Measurements from ENCODE around the gene ARID1B. TPM values are rescaled to one million over a fixed set of nuclear protein-coding genes. Genes with fewer than 3 reads are reported as not detected.

The ARID1B gene
- total RNA-seq, 1 donor from 2014 or later = 75.8 TPM

DNA sequence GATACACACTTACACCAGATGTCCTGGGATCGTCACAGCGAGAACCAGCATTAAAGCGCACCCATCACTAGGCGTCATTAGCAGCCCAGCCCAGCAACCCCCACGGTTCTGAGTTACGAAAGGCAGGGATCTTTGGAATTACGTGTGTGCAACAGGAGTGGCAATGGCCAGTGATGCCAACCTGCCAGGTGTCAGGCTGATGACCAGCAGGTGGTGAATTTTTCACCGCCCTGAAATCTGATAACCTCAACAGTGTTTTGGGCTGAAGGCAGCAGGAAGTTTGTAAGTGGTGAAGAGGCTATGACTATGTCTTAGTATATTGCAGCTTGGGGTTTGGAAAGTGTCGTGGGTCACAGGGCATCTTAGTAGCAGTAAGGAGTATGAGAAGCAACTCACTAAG is 380.1 kb downstream of the ARID1B start:
- no peak for DNase-seq (ENCODE audit: low read depth)

DNA sequence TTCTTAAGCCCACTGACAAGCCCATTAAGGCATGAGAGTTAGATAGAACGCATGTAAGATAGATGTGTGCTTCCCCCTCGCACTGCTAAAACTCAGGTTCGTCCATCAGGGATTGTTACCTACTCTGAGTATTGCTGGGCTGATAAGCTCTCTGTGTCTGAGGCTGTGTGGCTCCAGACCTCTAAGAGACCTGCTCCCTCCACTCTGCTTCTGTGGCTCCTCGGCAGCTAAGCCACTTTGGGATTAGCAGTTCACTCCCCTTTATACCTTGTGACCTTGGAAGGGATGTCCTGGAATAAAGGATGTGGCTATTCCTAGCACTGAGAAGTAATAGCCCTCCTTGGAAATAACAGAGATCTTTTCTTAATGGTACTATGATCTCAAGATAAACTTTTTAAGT is 381.3 kb downstream of the ARID1B start:
- DNase-seq (ENCODE audit: low read depth) = no peak

DNA sequence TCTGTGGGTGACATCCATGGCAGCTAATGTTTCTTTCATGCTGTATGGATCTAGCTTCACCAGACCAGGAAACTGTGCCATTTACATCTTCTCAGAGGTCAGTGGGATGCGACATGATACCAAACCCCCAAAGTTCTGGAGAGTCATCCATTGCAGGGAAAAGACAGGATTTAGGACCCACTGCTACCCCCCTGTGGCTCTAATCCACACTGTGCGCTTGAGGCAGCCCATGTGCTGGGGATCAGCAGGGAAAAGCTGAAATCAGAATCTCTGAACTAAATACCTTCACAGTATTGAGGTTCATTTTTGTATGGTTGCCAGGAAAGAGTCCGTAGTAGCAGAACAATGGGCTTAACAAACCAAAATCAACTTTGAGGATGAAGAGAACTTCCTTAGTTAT is 381.7 kb downstream of the ARID1B start:
- DNase-seq (ENCODE audit: low read depth) = no peak

DNA sequence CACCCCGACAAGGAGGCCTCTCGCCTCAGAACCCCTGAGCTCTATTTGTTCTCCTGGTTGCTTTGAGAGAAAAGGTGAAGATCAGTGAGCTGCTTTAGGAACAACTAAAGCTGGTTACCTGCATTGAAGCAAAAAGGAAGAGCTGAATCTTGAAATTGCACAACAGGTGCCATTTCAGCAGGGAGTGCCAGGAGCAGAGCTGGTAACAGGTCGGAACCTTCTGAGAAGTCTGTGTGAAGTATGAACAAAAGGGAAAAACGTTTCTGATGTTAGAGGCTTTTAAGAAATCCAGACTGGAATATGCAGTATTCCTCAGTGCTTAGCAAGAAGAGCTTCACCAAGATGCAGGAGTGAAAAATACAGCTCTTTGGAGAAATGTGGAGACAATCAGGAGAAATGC is 382.2 kb downstream of the ARID1B start:
- no peak for DNase-seq (ENCODE audit: low read depth)

DNA sequence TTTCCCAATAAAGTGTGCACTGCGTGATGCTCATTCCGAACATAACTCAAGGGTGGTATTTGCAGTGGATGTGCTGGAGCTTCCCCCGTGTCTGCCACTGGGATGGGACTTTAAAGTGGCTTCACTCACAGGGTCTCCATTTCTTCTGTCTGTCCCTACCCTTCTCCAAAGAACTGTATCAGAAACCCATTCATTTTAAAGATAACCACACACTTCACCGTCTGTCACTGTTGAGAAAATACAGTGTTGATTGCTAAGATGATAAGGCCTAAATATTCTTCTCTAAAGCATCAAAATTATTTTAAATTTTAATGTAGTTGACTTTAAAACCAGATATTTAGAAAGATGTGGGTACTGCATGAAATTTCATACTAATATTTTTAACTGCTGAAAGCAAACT is 384.7 kb downstream of the ARID1B start:
- no peak for DNase-seq (ENCODE audit: low read depth)

DNA sequence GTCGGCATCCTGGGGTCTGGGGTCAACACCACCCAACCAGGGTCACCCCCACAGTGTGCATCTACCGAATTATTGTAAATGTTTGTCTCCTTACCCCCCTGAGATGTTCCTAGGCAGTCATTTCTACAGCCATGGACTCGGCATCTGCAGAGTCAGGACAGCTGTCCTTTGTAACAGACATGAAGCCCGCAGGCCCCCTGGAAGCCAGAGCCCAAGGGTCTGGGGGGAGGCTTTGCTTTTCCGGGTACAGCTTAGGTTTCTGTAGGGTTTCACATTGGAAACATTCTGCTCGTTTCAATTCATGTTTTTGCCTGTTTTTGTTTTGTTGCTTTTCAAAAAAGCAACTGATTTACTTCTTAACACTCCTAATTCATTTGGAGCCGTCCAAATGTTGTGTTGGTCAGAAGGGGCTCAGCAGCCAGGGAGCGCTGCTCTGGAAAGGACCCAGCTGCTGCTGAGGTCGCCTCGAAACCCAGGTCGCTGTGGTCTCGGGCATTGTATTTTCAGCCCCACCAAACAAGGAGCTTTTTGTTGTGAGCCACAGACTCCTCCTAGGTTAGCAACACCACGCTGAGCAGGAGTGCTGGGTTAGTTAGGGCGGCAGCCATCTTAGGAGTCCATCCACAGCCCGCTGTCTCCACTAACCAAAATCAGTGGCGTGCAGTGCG is 385.7 kb downstream of the ARID1B start:
- no peak for DNase-seq (ENCODE audit: low read depth)

DNA sequence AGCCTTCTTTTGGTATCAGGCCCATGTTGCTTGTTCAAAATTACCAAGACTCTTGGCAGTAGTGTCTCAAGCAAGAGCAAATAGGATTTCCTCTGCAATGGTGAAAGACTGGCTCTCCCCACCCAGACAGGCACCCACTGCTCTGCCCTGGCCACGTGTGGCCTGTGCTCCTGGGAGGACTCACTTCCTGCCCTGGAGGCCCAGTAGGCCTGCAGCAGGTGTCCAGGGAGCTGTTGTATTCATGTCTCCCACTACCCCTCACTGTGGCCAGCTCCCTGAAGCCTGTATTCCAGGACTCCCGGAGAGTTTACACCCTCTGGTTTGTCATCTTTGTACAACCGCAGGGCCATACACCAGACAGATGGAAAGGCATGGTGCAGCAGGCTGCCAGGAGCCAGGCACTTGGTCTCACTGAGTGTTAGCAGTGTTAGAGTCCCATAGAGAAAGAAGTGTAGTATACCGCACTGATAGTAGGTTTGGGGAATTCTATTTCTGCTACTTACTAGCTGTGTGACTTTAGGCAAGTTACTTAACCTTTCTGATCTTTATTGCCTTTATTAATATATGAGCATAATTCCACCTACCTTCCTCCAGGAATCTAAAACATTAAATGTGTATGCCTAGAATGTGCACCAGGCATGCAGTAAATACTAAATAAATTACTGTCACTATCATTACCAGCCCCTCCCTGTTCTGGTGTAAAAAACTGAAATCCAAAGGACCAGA is 386.4 kb downstream of the ARID1B start:
- DNase-seq (ENCODE audit: low read depth) = no peak

DNA sequence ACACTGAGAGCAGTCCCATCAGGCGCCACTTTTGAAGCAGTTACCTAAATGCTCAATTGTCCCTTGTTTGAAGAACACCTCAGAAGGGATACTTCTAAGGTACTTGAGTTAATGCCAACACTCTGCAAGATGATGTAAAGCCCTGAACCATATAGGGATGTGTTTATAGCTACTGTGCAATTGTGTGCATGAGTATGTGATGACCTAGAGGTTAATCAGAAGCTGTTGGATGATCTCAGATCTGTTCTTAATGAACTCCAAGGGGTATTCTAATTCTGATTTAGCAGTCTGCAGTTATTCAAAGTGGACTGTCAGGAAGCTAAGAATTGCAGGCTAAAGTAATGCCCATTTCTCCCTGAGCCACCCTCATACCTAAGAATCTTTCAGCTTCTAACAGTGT is 387.8 kb downstream of the ARID1B start:
- no peak for DNase-seq (ENCODE audit: low read depth)

DNA sequence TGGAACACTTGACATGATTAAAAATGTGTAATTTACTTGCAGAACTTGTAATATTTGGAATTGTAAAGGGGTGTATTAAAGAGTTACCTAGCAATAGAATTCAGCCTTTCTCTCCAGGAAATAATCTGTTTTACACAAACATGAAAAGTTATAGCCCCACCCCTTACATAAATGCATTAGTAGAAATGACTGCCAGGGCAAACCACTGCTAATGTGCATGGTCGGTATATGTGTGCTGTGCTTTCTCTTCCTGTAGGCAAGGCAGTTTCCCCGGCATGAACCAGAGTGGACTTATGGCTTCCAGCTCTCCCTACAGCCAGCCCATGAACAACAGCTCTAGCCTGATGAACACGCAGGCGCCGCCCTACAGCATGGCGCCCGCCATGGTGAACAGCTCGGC is 389.6 kb downstream of the ARID1B start:
- DNase-seq (ENCODE audit: low read depth) = no peak

DNA sequence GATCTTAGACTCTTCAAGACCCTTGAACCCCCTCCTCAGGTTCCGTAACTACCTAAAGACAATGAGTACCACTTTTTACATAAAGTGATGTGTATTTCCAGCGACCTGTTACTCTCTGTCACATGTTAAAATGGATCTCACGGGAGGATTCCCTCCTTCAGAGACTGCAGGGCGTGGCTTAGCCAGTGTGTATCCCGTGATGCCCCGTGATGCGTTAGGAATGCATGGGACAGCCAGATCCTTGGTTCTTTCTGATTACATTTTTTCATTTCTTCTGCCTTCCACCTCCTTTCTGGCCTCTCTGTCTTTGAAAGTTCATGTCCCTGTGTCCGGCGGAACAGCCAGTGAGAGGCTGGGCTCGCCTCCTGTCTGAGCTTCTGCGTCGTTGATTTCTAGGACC is 390.7 kb downstream of the ARID1B start:
- DNase-seq (ENCODE audit: low read depth) = no peak

DNA sequence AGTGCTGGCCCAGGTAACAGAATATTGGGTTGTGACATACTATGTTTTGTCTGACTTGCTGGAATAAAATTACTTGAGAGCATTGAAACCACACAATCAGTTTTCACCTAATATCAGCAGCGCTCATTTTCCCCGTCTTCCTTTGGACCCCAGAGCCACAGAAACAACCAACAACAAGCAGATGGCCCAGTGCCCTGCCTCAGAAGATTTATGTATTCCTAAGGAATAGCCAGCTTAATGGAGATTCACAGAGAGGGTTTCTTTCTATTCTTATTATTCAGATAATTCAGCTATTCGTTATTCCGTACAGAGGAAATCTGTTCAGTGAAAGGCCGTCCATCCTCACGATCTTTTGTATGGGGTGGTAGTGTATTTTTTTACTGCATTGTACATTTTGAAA is 391.3 kb downstream of the ARID1B start:
- DNase-seq (ENCODE audit: low read depth) = no peak

DNA sequence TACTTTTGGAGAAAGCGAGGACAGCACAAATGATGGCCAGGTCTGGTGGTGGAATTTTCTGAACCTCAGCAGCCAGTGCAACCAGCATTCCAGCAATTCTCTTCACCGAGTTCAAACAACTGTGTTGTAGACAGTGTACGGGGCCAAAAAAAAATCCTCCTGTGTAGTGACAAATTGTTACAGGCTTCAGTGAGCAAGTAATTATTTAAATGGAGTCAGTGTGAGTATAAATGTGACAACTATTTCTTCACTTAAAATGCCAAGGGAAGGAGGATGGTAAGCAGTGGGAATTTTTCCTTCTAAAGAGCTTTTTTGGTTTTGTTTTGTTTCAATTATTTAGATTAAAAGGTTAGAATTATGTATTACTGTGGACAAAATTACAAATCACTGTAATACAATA is 392.0 kb downstream of the ARID1B start:
- DNase-seq (ENCODE audit: low read depth) = peak; percentile 66

DNA sequence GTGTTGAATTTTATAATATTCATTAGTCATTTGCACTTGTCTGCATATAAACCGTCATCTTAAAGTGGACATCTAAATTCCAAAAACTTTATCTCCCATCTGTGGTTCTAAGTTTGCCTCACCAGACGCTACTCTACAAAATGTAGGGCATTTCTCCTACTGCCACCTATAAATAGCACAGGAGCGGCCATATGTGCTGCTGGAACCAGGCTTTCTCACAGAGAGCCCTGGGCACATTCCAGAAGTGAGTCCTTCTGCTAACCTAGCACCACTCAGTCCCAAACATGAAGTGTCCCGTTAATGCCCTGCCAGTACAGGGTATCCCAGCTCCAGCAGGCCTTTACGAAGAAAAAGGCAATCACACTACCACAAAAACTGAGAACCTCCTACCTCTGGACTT is 392.5 kb downstream of the ARID1B start:
- DNase-seq (ENCODE audit: low read depth) = no peak

DNA sequence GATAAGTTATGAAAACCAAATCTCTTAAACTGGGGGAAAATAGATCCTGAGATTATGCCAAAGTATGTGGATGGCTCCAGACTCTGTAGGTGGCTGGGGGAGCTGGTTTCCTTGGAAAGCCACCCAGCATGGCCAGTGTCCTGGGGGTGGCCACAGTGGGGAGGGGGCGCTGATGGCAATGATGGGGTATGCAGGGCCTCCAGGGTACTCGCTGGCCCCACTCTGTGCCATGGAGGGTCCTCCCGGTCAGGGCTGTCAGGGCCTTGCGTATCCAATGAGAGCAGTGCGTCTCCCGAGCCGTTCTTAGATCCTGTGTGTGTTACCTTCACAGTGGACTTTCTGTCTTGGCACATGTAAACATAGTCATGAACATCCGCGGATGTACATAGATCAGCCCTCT is 393.4 kb downstream of the ARID1B start:
- no peak for DNase-seq (ENCODE audit: low read depth)

DNA sequence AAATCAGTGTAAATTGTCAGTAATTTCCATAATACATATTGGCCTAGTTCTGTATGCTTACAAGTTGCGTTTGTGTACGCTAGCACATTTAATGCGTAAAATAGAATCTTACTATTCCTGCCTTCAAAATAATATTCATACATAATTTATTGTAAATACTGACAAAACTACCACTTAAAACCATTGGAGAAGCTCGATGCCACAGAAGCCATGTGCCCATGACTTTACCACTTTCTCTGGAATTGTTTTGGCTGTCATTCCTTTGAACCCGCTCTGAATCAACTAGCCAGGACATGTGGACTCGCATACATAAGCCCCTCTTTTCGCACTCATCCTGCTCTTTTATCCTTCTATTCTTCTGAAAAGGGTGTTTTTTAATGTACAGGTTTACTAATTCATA is 394.6 kb downstream of the ARID1B start:
- no peak for DNase-seq (ENCODE audit: low read depth)

DNA sequence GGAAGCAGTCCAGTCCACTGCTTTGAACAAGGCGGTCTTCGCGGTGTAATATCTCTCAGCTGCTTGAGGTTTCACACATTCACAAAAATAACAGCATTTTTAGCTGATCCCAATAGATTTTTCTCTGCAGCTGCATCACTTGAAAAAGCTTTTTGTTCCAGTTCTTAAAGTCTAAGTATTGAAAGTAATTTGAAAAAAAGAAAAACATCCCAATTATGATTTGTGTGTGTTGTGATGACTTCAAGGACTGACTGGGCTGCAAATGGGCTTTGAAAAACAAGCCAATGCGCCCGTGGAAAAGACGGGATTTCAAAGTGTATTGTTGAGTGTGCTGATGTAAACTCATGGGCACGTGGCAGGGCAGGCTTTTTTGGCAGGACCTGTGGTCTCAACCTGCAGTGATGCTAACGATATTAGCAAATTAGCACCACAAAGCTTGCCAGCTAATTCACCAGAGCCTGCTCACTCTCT is 395.1 kb downstream of the ARID1B start:
- DNase-seq (ENCODE audit: low read depth) = no peak

DNA sequence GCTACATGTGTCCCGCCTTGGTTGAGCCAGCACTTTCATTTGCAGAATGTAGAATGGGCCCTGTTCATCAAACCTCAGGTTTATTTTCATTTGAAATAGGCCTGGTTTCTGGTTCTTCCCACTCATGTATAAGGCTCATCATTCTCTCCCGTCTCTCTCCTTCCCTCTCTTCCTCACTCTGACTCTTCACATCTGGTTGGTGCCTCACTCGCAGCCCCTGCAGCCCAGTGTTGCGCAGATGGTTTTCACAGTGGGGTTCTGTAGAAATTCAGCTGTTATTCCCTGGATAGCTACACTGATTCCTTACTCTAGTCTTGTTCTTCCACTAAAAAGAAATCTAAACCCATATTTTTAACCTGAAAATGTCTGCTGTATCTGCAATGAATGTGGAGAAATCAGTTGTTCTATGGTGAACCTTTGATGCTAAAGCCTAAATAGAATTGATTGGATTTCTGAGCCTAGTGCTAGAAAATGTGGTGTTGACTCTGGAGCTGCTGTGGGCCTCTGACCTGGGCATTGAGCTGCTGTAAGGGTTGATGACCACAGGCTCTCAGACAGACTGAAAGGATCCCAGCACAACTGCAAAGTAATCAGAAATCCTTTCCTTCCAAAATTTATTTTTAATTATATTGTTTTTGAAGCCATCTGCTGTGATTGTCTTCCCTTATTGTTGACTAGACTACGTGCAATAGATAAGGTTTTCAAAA is 395.8 kb downstream of the ARID1B start:
- no peak for DNase-seq (ENCODE audit: low read depth)

DNA sequence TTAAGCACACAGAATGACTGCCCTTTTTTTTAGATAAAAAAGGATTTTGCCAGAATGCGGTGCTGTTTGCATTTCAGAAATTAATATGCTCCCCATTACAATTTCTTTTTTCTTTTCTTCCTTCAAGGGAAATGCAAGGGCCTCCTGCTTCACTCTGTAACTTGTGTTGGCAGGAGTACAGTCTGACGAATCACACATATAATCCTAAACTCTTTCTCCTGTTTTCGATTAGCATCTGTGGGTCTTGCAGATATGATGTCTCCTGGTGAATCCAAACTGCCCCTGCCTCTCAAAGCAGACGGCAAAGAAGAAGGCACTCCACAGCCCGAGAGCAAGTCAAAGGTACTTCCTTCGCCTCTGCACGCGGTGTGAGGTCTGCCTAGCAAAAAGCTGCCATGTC is 396.6 kb downstream of the ARID1B start:
- DNase-seq (ENCODE audit: low read depth) = no peak

DNA sequence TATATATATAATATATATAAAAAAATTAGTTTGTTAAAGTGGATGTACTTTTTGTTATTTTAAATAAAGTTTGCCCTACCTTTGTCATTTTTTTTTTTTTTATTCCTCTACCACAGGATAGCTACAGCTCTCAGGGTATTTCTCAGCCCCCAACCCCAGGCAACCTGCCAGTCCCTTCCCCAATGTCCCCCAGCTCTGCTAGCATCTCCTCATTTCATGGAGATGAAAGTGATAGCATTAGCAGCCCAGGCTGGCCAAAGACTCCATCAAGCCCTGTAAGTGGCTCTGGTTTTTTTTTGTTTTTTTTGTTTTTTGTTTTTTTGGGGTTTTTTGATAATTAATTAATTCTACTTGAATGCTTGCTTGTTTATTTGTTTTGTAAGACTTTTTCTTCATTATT is 397.6 kb downstream of the ARID1B start:
- DNase-seq (ENCODE audit: low read depth) = no peak

DNA sequence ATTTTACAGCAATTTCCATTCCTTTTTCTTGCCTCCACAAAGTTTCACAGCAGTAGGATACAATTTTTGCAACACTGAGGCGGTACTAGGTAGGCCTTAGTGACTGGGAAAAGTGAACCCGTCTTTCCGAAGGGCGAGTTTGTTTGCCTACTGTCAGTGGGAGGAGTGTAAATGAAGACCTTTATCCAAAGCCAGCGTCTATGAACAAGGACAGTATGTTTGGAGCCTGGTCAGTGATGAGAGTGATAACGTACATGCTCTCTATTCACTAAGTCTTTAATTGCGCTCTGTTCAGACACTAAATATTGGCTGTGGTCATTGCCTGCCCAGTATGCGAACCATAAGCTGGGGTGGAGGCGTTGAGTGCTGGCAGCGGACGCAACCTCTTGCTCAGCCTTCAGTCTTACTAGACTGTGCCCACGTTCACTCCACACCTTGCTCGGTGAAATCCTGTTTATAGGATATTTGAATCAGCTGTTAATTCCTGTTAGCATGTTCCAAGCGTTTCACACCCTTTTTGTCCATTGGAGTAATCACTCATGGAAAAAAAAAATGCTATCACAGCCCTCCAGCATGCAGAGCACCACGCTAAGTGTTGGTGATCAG is 400.7 kb downstream of the ARID1B start:
- DNase-seq (ENCODE audit: low read depth) = no peak

DNA sequence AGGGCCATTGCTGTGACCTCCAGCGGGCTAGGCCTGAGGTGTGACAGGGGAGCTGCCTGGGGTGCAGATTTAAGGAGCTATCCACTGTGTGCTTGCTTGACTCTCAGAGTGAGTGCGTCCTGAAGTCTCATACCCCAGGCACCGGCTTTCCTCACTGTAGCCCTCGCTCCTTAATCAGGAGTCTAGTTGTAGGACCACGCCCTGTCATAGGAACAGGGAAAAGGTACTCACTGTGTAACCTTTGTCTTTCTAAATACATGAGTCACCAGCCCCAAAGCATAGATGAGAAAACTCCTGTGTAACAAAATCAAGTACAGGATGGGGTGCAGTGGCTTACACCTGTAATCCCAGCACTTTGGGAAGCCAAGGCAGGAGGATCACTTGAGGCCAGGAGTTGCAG is 404.5 kb downstream of the ARID1B start:
- peak; percentile 63 for DNase-seq (ENCODE audit: low read depth)

DNA sequence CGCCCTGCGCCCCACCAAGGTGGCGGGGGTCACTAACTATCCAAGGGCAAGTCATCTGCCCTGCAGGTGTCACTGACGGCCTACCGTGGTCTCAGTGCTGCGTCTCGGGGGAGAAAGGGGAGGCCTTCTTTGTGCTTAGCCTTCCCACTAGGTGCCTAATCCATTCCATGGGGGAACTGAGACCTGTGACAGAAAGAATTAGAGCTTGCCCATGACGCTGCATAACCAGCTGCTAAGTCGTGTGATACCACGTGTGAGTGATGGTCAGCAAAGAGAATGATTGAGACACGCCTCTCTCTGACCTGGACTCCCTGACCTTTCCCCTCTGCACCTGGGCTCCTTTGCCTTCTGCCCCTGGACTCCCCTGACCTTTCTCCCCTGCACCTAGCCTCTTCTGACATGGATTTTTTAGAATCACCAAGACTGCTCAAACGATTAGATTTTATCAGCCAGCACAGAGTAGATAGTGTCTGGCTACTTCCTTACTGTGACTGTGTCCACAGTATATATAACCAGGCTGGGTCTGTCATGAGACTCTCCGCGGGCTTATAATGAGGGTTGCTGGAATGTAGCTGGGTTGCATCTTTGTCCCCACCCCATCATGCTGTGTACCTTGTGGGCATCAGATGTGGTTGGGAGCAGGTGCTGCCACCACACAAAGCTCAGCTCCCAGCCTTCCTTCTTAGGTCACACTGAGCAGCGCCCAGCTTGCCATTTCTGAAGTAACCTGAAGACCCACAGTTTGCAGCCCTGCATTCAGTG is 405.5 kb downstream of the ARID1B start:
- DNase-seq (ENCODE audit: low read depth) = no peak

All from renal cortical epithelial cell (primary cell).